SJSA1 (cell line): ENCODE results near the gene OXSM. TPM values are rescaled to one million over a fixed set of nuclear protein-coding genes. Genes with fewer than 3 reads are reported as not detected.
A peak's percentile ranks its signal among the peaks of the same experiment; 100 is the strongest.

Experiments used
- DNase-seq, 2 experiments: peaks; one replicate each; pipeline ENCODE4 v3.0.0-alpha.2; 2015 to 2020; ENCODE audit warnings: low spot score in 2 of 2, low read depth in 1 of 2
- H3K27ac ChIP-seq: fragments of 250-450 bp; sonication (Bioruptor Pico); 2 replicates; pipeline ENCODE4 v1.5.1; 2020; ENCODE audit warnings: mild to moderate bottlenecking, moderate library complexity
- H3K27me3 ChIP-seq: fragments of 250-450 bp; sonication (Bioruptor Pico); replicated peaks from 2 replicates; pipeline ENCODE4 v1.5.1; 2020; ENCODE audit warnings: mild to moderate bottlenecking, moderate library complexity
- H3K36me3 ChIP-seq: fragments of 250-450 bp; sonication (Bioruptor Pico); 2 replicates; pipeline ENCODE4 v1.5.1; 2020; ENCODE audit warnings: mild to moderate bottlenecking
- H3K4me1 ChIP-seq: fragments of 250-450 bp; sonication (Bioruptor Pico); replicated peaks from 2 replicates; pipeline ENCODE4 v1.6.1; 2021; ENCODE audit warnings: mild to moderate bottlenecking
- H3K4me3 ChIP-seq: fragments of 250-450 bp; sonication (Bioruptor Pico); 2 replicates; pipeline ENCODE4 v1.5.1; 2020; ENCODE audit warnings: mild to moderate bottlenecking
- H3K9me3 ChIP-seq: fragments of 250-450 bp; sonication (Bioruptor Pico); replicated peaks from 2 replicates; pipeline ENCODE4 v1.5.1; 2020; ENCODE audit warnings: mild to moderate bottlenecking
- total RNA-seq: library from RNA; depleted of rRNA; stranded (reverse); fragments of >200 nt; shearing (Covaris generic); gene quantifications from 2 replicates; pipeline ENCODE4 v1.2.3, GENCODE V29; 2014

Gene OXSM
- total RNA-seq, 1 experiment from 2014 or later: 6.2 TPM

DNA sequence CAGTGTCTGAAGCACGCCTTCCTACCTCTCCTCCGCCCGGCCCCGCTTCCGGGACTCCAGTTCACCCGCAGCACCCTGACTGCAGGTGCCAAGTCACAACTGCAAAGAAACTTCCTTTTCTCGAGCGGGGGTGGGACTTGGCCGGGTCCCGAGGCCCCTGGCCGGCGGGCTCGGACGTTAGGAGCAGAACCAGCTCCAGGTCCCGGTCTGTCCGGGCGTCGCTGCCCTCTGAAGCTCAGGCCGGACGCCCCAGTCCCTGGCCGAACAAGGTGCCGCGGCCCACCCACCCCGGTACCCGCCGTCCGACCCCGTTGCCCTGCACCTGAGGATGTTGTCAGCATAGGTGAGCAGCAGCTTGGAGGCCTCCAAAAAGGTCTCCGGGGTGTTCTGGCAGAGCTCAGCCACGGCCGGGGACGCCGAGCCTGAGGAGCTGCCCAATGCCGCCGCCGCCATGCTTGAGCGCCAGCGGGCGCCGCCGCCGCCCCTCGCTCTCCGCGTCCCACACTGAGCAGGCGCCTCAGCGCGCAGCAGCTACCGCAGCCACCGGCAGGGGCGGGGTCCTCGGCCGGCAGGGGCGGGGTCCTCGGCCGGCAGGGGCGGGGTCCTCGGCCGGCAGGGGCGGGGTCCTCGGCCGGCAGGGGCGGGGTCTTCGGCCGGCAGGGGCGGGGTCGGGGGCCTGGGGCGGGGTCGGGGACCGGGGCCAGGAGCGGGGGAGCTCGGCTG, 6.8 kb upstream of the OXSM start, which contains the start of gene NGLY1:
NGLY1 (minus strand) TSS at position 506 of the 723 bp plus-strand sequence; CDS start at position 453, 53 bp downstream.
- peak within 1 kb of the TSS; percentile 25; the same call in 1 of the 2 replicates for H3K27ac ChIP-seq
- DNase-seq: peak; percentile 64 to 78
- no peaks in the 10 kb centered on the region for H3K9me3 ChIP-seq

DNA sequence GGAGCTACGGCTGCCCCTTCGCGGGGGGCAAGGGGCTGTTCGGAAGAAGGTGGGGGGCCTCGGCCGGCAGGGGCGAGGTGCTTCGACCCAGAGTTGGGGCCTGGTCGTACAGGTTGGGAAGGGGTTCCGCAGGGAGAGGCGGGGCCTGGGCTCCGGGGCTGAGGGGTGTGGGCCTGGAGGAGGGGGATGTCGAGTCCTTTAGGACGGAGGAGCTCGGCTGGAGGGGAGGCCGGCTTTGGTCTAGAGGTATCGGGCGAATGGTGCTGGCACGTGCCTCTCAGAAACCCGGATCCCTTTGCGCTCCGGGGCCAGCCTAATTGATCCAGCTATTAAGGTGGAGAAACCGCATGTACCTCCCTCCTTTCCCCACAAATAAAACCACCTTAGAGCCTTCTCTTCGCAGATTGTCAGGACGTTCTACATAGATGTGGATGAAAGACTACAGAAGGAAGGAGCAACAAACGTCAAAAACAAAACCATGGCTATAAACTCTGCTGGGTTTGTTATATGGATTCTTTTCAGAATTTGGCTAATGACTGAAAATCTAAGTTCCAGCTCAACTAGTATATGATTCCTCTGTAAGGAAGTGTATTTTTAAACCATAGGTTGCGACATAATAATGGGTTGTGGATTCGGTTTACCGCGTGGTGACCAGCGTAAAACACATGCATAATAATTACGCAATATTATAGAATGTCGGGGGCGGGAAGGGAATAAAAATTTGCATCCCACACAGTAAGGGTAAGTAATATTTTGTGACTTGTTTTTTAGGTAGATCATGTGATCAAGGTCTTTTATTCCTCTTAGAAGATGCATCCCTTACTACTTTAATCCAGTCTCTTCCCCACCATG, 6.0 kb upstream of the OXSM start:
- Histone ChIP-seq H3K27ac (no peak overlapping the region), H3K9me3 (no peaks in the 10 kb centered on the region), H3K4me1 (peaks cover 16% of the 10 kb centered on the region), H3K4me3 (peak overlapping the region; percentile 92), H3K27me3 (no peaks in the 10 kb centered on the region; the same call in 1 of the 2 replicates), H3K36me3 (no peaks in the 10 kb centered on the region; the same call in 1 of the 2 replicates)
- peak; percentile 16 to 46 for DNase-seq

More for the DNA sequence above, 6.8 kb upstream of the OXSM start, which contains the start of gene NGLY1:
- Histone ChIP-seq H3K27me3 (no peaks in the 10 kb centered on the region; the same call in 1 of the 2 replicates), H3K4me3 (peak within 1 kb of the TSS; percentile 92), H3K36me3 (no peaks in the 10 kb centered on the region; the same call in 1 of the 2 replicates), H3K4me1 (peaks cover 12% of the 10 kb centered on the region)

DNA sequence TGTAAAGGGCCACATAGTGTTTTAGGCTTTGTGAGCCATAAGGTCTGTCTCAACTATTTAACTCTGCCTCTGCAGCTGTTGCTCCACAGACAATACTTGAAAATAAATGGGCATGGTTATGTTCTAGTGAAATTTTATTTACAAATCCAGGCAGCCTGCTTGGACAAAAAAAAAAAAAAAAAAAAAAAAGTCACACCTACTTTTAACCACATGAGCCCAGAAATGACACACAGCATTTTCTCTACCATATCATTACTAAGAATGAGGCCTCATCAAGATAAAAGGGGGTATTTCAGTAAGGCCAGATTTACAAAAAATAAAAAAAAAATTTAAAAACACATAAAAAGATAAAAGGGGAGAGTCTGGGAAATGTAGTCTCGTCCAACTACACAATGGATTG, 4.9 kb upstream of the OXSM start:
- Histone ChIP-seq H3K27me3 (no peaks in the 10 kb centered on the region; the same call in 1 of the 2 replicates), H3K36me3 (no peaks in the 10 kb centered on the region), H3K4me3 (no peak overlapping the region), H3K9me3 (no peaks in the 10 kb centered on the region), H3K27ac (no peak overlapping the region), H3K4me1 (peaks cover 19% of the 10 kb centered on the region)
- DNase-seq: no peak

DNA sequence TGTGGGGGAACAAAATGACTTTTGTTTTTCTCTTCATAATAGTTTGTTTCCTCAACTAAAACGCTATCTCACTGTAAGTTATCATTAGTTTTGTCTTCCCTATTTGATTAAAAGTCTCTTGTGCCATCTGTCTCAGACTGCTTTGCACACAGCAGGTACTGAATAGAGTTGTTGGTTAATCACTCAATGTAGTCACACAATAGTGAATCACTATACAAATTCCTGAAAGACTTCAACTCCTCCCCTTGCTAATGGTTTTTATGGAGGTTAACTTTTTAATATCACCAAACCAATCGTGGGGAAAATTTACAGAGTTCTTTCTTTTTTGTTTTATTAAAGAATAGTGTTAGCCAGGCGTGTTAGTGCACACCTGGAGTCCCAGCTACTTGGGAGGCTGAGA, 4.1 kb upstream of the OXSM start:
- no peaks in the 10 kb centered on the region for H3K9me3 ChIP-seq
- DNase-seq: no peak
- peaks cover 23% of the 10 kb centered on the region for H3K4me1 ChIP-seq
- no peaks in the 10 kb centered on the region; the same call in 1 of the 2 replicates for H3K27me3 ChIP-seq
- H3K4me3 ChIP-seq: no peak overlapping the region
- H3K36me3 ChIP-seq: no peaks in the 10 kb centered on the region
- no peak overlapping the region for H3K27ac ChIP-seq

DNA sequence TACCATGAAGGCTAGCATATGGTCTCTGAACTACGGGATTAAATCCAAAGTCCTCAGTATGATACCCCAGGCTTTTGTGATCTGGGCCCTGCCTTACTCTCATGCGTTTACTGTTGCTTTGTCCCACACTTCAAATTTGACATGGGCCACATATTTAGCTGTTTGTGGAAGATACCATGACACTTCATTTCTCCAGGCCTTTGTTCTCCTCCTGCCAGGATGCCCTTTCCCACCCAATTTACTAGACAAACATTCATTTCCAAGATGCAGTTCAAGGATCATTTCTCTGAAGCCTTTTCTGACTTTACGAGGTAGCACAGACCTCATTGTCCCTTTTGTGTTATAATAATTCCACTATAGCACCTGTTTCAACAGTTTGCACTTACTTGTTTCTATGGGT, 2.2 kb upstream of the OXSM start:
- H3K4me3 ChIP-seq: no peak overlapping the region
- H3K9me3 ChIP-seq: no peaks in the 10 kb centered on the region
- H3K36me3 ChIP-seq: no peaks in the 10 kb centered on the region
- peaks cover 18% of the 10 kb centered on the region for H3K4me1 ChIP-seq
- no peaks in the 10 kb centered on the region; the same call in 1 of the 2 replicates for H3K27me3 ChIP-seq
- DNase-seq: no peak
- H3K27ac ChIP-seq: no peak overlapping the region

- no peak overlapping the region; the same call in 1 of the 2 replicates for H3K27ac ChIP-seq
- no peaks in the 10 kb centered on the region; the same call in 1 of the 2 replicates for H3K27me3 ChIP-seq
- H3K9me3 ChIP-seq: no peaks in the 10 kb centered on the region
- H3K4me3 ChIP-seq: peak overlapping the region; percentile 53
- no peaks in the 10 kb centered on the region for H3K36me3 ChIP-seq
- H3K4me1 ChIP-seq: peaks cover 13% of the 10 kb centered on the region
- DNase-seq: no peak
Observed at GRCh38 chr3:25789209-25789595, 688 bp upstream of the OXSM start.

- DNase-seq: no peak
- Histone ChIP-seq H3K4me1 (no peaks in the 10 kb centered on the region), H3K4me3 (no peak overlapping the region), H3K27ac (no peak overlapping the region), H3K9me3 (no peaks in the 10 kb centered on the region), H3K36me3 (no peaks in the 10 kb centered on the region), H3K27me3 (no peaks in the 10 kb centered on the region)
Observed at GRCh38 chr3:25801786-25802185, 11.9 kb downstream of the OXSM start.

GRCh38 chr3:25803833-25804232, 13.9 kb downstream of the OXSM start:
- no peaks in the 10 kb centered on the region for H3K9me3 ChIP-seq
- no peak overlapping the region for H3K4me3 ChIP-seq
- no peak overlapping the region for H3K27ac ChIP-seq
- H3K4me1 ChIP-seq: no peaks in the 10 kb centered on the region
- H3K36me3 ChIP-seq: no peaks in the 10 kb centered on the region
- H3K27me3 ChIP-seq: no peaks in the 10 kb centered on the region
- no peak for DNase-seq

DNA sequence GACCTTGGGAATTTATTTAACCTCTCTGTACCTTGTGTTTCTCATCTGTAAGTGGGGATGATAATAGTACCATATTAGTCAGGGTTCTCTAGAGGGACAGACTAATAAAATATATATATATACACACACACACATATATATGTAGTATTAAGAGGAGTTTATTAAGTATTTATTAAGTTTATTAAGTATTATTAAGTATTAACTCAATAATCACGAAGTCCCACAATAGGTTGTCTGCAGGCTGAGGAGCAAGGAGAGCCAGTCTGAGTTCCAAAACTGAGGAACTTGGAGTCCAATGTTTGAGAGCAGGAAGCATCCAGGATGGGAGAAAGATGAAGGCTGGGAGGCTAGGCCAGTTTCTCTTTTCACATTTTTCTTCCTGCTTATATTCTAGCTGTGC, 14.8 kb downstream of the OXSM start:
- no peak overlapping the region for H3K4me3 ChIP-seq
- no peak overlapping the region for H3K27ac ChIP-seq
- DNase-seq: no peak
- H3K27me3 ChIP-seq: no peaks in the 10 kb centered on the region; the same call in 1 of the 2 replicates
- H3K9me3 ChIP-seq: no peaks in the 10 kb centered on the region
- H3K4me1 ChIP-seq: no peaks in the 10 kb centered on the region
- no peaks in the 10 kb centered on the region for H3K36me3 ChIP-seq

DNA sequence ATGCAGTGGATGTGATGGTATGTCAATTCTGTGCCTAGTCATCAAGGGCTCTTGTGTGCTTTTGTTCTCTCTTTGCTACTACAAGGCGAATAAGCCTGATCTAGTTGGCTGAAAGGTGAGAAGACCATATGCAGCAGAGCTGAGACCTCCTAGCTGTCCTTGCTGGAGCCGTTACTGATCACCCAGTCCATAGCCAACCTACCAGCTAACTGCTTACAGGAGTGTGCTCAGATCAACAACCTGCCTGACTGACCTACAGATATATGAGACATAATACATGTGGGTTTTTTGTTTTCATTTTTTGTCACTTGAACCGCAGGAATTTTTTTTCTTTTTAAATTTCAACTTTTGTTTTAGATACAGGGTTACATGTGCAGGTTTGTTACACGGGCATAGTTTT, 22.8 kb downstream of the OXSM start:
- H3K4me1 ChIP-seq: no peaks in the 10 kb centered on the region
- no peaks in the 10 kb centered on the region for H3K9me3 ChIP-seq
- no peak overlapping the region for H3K27ac ChIP-seq
- DNase-seq: no peak
- H3K4me3 ChIP-seq: no peak overlapping the region
- no peaks in the 10 kb centered on the region; the same call in 1 of the 2 replicates for H3K27me3 ChIP-seq
- H3K36me3 ChIP-seq: no peaks in the 10 kb centered on the region

DNA sequence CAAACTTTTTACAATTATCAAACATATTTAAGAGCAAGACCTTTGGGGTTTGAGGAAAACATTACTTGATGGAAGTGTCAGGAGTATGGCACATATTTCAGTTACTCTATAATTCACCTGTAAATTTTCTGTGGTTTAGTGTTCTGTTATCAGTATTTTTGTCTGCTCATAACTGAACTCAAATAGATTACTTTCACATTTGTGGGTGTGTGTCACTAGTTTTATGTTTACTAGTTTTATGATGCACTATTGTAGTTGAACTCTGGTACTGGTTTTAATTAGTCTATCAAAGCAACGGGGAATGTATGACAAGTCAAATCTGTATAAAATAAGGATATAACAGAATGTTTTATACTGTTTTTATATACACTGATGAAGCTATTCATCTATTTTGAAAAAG, 27.2 kb downstream of the OXSM start:
- H3K4me3 ChIP-seq: no peak overlapping the region
- H3K36me3 ChIP-seq: no peaks in the 10 kb centered on the region
- peaks cover 14% of the 10 kb centered on the region for H3K4me1 ChIP-seq
- no peaks in the 10 kb centered on the region for H3K27me3 ChIP-seq
- no peak overlapping the region for H3K27ac ChIP-seq
- H3K9me3 ChIP-seq: no peaks in the 10 kb centered on the region
- no peak for DNase-seq

DNA sequence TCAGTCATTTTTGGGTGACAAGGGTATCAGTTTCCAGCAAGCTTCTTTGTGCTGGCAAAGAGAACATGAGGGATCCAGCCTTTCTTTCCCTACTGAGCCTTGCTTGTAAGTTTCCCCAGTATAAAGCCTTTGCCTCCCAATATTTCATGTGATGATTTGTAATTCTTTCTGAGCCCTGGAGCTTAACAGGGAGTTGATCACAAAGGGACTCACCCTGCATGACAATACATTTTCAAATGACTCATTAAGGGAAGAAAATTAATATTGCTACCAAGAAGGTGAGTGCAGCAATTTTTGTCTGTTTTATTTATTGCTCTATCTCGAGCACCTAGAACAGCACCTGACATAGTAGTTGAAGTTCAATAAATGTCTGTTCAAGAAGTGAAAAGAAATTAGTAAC, 27.7 kb downstream of the OXSM start:
- DNase-seq: no peak
- Histone ChIP-seq H3K36me3 (no peaks in the 10 kb centered on the region), H3K27ac (no peak overlapping the region), H3K27me3 (no peaks in the 10 kb centered on the region), H3K9me3 (no peaks in the 10 kb centered on the region), H3K4me3 (no peak overlapping the region), H3K4me1 (peaks cover 14% of the 10 kb centered on the region)

GRCh38 chr3:25818335-25818734, 28.4 kb downstream of the OXSM start:
- no peak for DNase-seq
- Histone ChIP-seq H3K27ac (no peak overlapping the region), H3K27me3 (no peaks in the 10 kb centered on the region), H3K36me3 (no peaks in the 10 kb centered on the region), H3K4me1 (peaks cover 14% of the 10 kb centered on the region), H3K4me3 (no peak overlapping the region), H3K9me3 (no peaks in the 10 kb centered on the region)

DNA sequence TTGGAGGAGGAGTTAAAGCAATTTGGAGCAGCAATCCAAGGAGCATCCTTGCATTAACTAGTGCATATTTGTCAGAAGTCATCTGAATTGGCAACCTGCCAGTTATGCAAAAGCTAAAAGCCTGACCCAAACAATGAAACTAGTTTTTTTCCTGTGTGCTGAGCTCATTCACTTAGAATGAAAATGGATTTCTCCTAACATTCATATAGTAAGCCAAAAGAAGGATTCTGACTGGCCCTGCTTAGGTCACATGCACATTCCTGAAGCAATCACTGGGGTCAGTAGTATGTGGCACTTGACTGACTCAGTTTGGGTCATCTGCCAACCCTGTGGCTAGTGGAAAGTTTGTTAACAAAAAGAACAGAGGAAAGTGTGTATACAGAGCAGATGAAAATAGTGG, 30.5 kb downstream of the OXSM start:
- Histone ChIP-seq H3K27me3 (no peaks in the 10 kb centered on the region), H3K36me3 (no peaks in the 10 kb centered on the region), H3K27ac (peak overlapping the region; percentile 55), H3K4me1 (peaks cover 14% of the 10 kb centered on the region), H3K4me3 (no peak overlapping the region), H3K9me3 (no peaks in the 10 kb centered on the region)
- peak; percentile 73 to 76 for DNase-seq
